H1 (cell line): ENCODE results near the gene MIGA1. TPM values are rescaled to one million over a fixed set of nuclear protein-coding genes. Genes with fewer than 3 reads are reported as not detected.

Experiments used
- CTCF ChIA-PET: fragments of 300-600 bp; sonication (Branson Sonifier 250); formaldehyde crosslinking; loops from one replicate; lab custom pipeline; 2021; ENCODE audit not compliant: partially characterized antibody; lab: Charles Lee
- POLR2A ChIA-PET: fragments of 300-600 bp; sonication (Branson Sonifier 250); formaldehyde crosslinking; loops from one replicate; lab custom pipeline; 2021; ENCODE audit warnings: inconsistent platforms; ENCODE audit not compliant: partially characterized antibody; lab: Charles Lee
- DNase-seq, 2 experiments: peaks; one replicate each; pipeline versions ENCODE4 v3.0.0 to v3.0.0-alpha.2; 2010 to 2022; ENCODE audit warnings: low spot score in 2 of 2, low read depth in 1 of 2, mixed read lengths in 1 of 2
- FAIRE-seq: peaks from 2 replicates; lab custom pipeline; 2011; peaks lifted over from hg19 to GRCh38; lab: Jason Lieb, UNC
- H2AFZ ChIP-seq: 2 replicates; pipeline ENCODE4 v1.8.1; 2012; ENCODE audit warnings: low read length, inconsistent platforms
- H2AK5ac ChIP-seq: 2 replicates; pipeline ENCODE4 v1.6.1; 2013; ENCODE audit warnings: low read depth, low read length
- H2BK120ac ChIP-seq: replicated peaks from 2 replicates; pipeline ENCODE3; 2013; ENCODE audit warnings: low read depth, low read length, inconsistent platforms
- H2BK12ac ChIP-seq: 2 replicates; pipeline ENCODE4 v1.6.1; 2013; ENCODE audit warnings: low read depth, low read length
- H2BK15ac ChIP-seq: 2 replicates; pipeline ENCODE4 v1.6.1; 2013; ENCODE audit warnings: low read length
- H2BK20ac ChIP-seq: 2 replicates; pipeline ENCODE4 v1.6.1; 2013; ENCODE audit warnings: low read length
- H2BK5ac ChIP-seq: 2 replicates; pipeline ENCODE4 v1.6.1; 2013; ENCODE audit warnings: low read depth, low read length
- H3K14ac ChIP-seq: 2 replicates; pipeline ENCODE4 v1.6.1; 2013; ENCODE audit warnings: inconsistent platforms; ENCODE audit not compliant: insufficient read length
- H3K18ac ChIP-seq: 2 replicates; pipeline ENCODE4 v1.6.1; 2013; ENCODE audit warnings: low read length; ENCODE audit errors: extremely low read depth
- H3K23ac ChIP-seq: 2 replicates; pipeline ENCODE4 v1.6.1; 2013; ENCODE audit warnings: inconsistent platforms; ENCODE audit not compliant: insufficient read length
- H3K23me2 ChIP-seq: 2 replicates; pipeline ENCODE4 v1.6.1; 2013; ENCODE audit warnings: low read depth, low read length
- H3K27ac ChIP-seq: 2 replicates; pipeline ENCODE4 v1.6.1; 2011; ENCODE audit warnings: low read depth, low read length, inconsistent platforms
- H3K27me3 ChIP-seq, 4 experiments: replicated peaks in 1 of 4; 1 replicate in 1 of 4; 2 replicates in 3 of 4; pipeline versions ENCODE4 v1.6.1 to v1.8.1; 2011 to 2013; ENCODE audit warnings: low read length in 3 of 4, mild to moderate bottlenecking in 3 of 4, inconsistent platforms in 2 of 4, mixed read lengths in 2 of 4, moderate library complexity in 1 of 4; ENCODE audit not compliant: control insufficient read depth in 3 of 4, insufficient read depth in 3 of 4; ENCODE audit errors: extremely low read depth in 1 of 4
- H3K36me3 ChIP-seq, 4 experiments: 2 replicates each; pipeline versions ENCODE4 v1.6.1 to v1.8.1; 2011 to 2013; ENCODE audit warnings: mild to moderate bottlenecking in 4 of 4, low read length in 3 of 4, moderate library complexity in 2 of 4, control low read depth in 1 of 4, inconsistent platforms in 1 of 4; ENCODE audit not compliant: insufficient read depth in 4 of 4, control insufficient read depth in 2 of 4
- H3K4ac ChIP-seq: replicated peaks from 2 replicates; pipeline ENCODE3; 2013; ENCODE audit warnings: low read length, low read depth, mixed read lengths, inconsistent platforms; ENCODE audit not compliant: insufficient read length
- H3K4me1 ChIP-seq, 4 experiments: replicated peaks in 1 of 4; 1 replicate in 1 of 4; 2 replicates in 3 of 4; pipeline versions ENCODE4 v1.6.1 to v1.8.1; 2011 to 2013; ENCODE audit warnings: low read length in 3 of 4, inconsistent platforms in 2 of 4, mixed read lengths in 1 of 4; ENCODE audit not compliant: insufficient read depth in 4 of 4, control insufficient read depth in 3 of 4
- H3K4me2 ChIP-seq, 2 experiments: 2 replicates each; pipeline versions ENCODE4 v1.6.1 to v1.8.1; 2011 to 2013; ENCODE audit warnings: low read depth in 2 of 2, low read length in 2 of 2, control low read depth in 1 of 2, inconsistent platforms in 1 of 2, mild to moderate bottlenecking in 1 of 2; ENCODE audit not compliant: insufficient read depth in 1 of 2
- H3K4me3 ChIP-seq, 4 experiments: fragments of 200-600, 300-600 bp in 1 of 4; sonication (generic), shearing (Covaris generic), sonication (Bioruptor Twin) in 1 of 4; 2 replicates each; pipeline versions ENCODE4 v1.5.1 to v1.8.1; 2011 to 2016; ENCODE audit warnings: low read length in 4 of 4, low read depth in 3 of 4, control low read depth in 2 of 4, inconsistent platforms in 2 of 4, mild to moderate bottlenecking in 2 of 4, mixed read lengths in 1 of 4, moderate library complexity in 1 of 4; ENCODE audit not compliant: insufficient read depth in 2 of 4; ENCODE audit errors: extremely low read depth in 1 of 4
- H3K56ac ChIP-seq: replicated peaks from 2 replicates; pipeline ENCODE3; 2013; ENCODE audit warnings: low read depth, mild to moderate bottlenecking, mixed read lengths, low read length, inconsistent platforms; ENCODE audit not compliant: insufficient read length
- H3K79me1 ChIP-seq: 2 replicates; pipeline ENCODE4 v1.6.1; 2013; ENCODE audit warnings: low read depth, low read length, control low read depth
- H3K79me2 ChIP-seq, 2 experiments: 2 replicates each; pipeline versions ENCODE4 v1.6.1 to v1.8.1; 2012 to 2013; ENCODE audit warnings: low read length in 2 of 2, mild to moderate bottlenecking in 2 of 2, inconsistent platforms in 1 of 2; ENCODE audit not compliant: insufficient read depth in 2 of 2, control insufficient read depth in 1 of 2
- H3K9ac ChIP-seq, 4 experiments: replicated peaks in 1 of 4; 1 replicate in 1 of 4; 2 replicates in 3 of 4; pipeline versions ENCODE4 v1.6.1 to v1.8.1; 2011 to 2013; ENCODE audit warnings: low read depth in 3 of 4, low read length in 3 of 4, control low read depth in 2 of 4, mild to moderate bottlenecking in 2 of 4, moderate library complexity in 2 of 4, inconsistent platforms in 1 of 4; ENCODE audit errors: extremely low read depth in 1 of 4
- H3K9me3 ChIP-seq, 2 experiments: 2 replicates each; pipeline versions ENCODE4 v1.6.1 to v1.8.1; 2012 to 2013; ENCODE audit warnings: mild to moderate bottlenecking in 2 of 2, moderate library complexity in 2 of 2, control low read depth in 1 of 2, inconsistent platforms in 1 of 2, low read depth in 1 of 2, low read length in 1 of 2, mixed read lengths in 1 of 2; ENCODE audit not compliant: insufficient read depth in 2 of 2
- H4K20me1 ChIP-seq, 2 experiments: replicated peaks in 1 of 2; 2 replicates each; pipeline versions ENCODE3 to v1.8.1; 2011 to 2013; ENCODE audit warnings: inconsistent platforms in 2 of 2, low read length in 2 of 2, mild to moderate bottlenecking in 1 of 2; ENCODE audit not compliant: insufficient read depth in 2 of 2, control insufficient read depth in 1 of 2
- H4K5ac ChIP-seq: 2 replicates; pipeline ENCODE4 v1.6.1; 2013; ENCODE audit warnings: low read length, low read depth, mixed read lengths, inconsistent platforms; ENCODE audit not compliant: insufficient read length
- H4K8ac ChIP-seq: 2 replicates; pipeline ENCODE4 v1.8.0; 2013; ENCODE audit warnings: mild to moderate bottlenecking, moderate library complexity, low read length, inconsistent platforms; ENCODE audit not compliant: insufficient read depth; ENCODE audit errors: extremely low read depth
- H4K91ac ChIP-seq: replicated peaks from 2 replicates; pipeline ENCODE3; 2013; ENCODE audit warnings: low read length, mixed read lengths, inconsistent platforms; ENCODE audit not compliant: insufficient read length
- CTBP2 ChIP-seq: IDR thresholded peaks from 2 replicates; pipeline ENCODE4 v1.7.0; 2011; ENCODE audit warnings: borderline replicate concordance, mild to moderate bottlenecking, moderate library complexity, mixed read lengths, low read length; ENCODE audit not compliant: insufficient read depth, insufficient read length
- POLR2A ChIP-seq, 2 experiments: IDR thresholded peaks; 1 replicate in 1 of 2; 2 replicates in 1 of 2; pipeline ENCODE4 v1.6.1; 2011; ENCODE audit warnings: low read depth in 2 of 2, low read length in 2 of 2, mild to moderate bottlenecking in 2 of 2; ENCODE audit errors: control extremely low read depth in 1 of 2
- TCF12 ChIP-seq: IDR thresholded peaks from 2 replicates; pipeline ENCODE4 v1.6.1; 2011; ENCODE audit warnings: low read depth, mild to moderate bottlenecking, low read length
- ZNF274 ChIP-seq: IDR thresholded peaks from 2 replicates; pipeline ENCODE4 v1.7.0; 2012; ENCODE audit warnings: low read length, borderline replicate concordance; ENCODE audit errors: extremely low read depth
- WGBS, 2 experiments: shearing (Covaris generic) in 1 of 2; methylation state at CpG; one replicate each; pipeline versions ENCODE4 v1.1.6 to v1.1.7; 2013 to 2015; ENCODE audit warnings: low lambda C conversion rate in 2 of 2, mixed read lengths in 2 of 2, inconsistent platforms in 1 of 2, low coverage in 1 of 2, missing lambda C conversion rate in 1 of 2; ENCODE audit not compliant: insufficient replicate concordance in 2 of 2, insufficient coverage in 1 of 2, insufficient read length in 1 of 2; ENCODE audit errors: extremely low coverage in 1 of 2, missing lambda C conversion rate in 1 of 2; 5-methylcytosine and 5-hydroxymethylcytosine counted together
- polyA plus RNA-seq, 7 experiments: library from polyadenylated mRNA; depleted of rRNA in 3 of 7; stranded (reverse) in 5 of 7; unstranded in 2 of 7; fragments of >200 nt in 5 of 7; fragments of 200-250 nt in 2 of 7; gene quantifications; 1 replicate in 5 of 7; 2 replicates in 1 of 7; 4 replicates in 1 of 7; pipeline versions ENCODE4 v1.2.1 to v1.2.3, GENCODE V29; 2011 to 2013; ENCODE audit warnings: missing spikeins in 2 of 7, mixed read lengths in 2 of 7
- total RNA-seq: library from RNA; stranded (reverse); fragmentation: NEBNext Ultra II Directional; extraction: Animal tissue kit (Norgen Biotek cat#: 25700); gene quantifications from 2 replicates; pipeline ENCODE4 v1.2.1, GENCODE V29; 2021

Gene MIGA1
- total and polyA plus RNA-seq, 2 of the 8 experiments (the other 6 are each of a cell fraction or from before 2014, with no cell fraction given), result 0.95 to 7.0 TPM

DNA sequence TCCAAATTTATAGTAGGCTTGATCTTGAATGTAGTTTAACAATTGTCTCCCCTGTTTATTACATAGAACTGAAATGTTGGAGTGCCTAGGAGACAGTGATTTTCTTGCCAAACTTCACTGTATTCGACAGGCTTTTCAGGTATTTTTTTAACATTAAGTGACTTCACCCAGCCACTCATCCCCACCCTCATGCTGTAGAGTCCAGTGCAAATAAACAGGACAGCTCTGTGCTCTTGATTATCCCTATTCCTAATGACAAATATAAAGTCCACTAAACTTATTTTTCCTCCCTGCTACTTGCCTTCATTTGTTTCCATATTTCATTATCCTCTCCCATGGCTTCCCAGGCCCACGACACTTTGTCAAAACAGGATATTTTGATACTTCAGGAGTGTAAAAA lies 79.8 kb downstream of the MIGA1 start:
- Histone ChIP-seq H2BK12ac (no peak overlapping the region), H2BK120ac (no peak overlapping the region), H2BK20ac (no peak overlapping the region), H3K4me1 (no peaks in the 10 kb centered on the region), H3K14ac (no peak overlapping the region), H3K9me3 (no peaks in the 10 kb centered on the region), H3K4me3 (no peak overlapping the region), H2AK5ac (no peak overlapping the region), H3K36me3 (no peaks in the 10 kb centered on the region)
- POLR2A ChIA-PET, result interaction anchor here (1.3 kb wide), 1 partner anchor 26 kb away, joined by 3 read pairs; no protein-coding TSS in a partner anchor
- no peak for TF ChIP-seq POLR2A (IDR thresholded peaks at IDR 0.05; ENCODE audit: control extremely low read depth in 1 of 2, low read depth in 2 of 2, low read length in 2 of 2)
- no peak for TF ChIP-seq TCF12
- no peak for TF ChIP-seq ZNF274
- no peak for TF ChIP-seq CTBP2
- TF ChIP-seq, all 59 proteins: peak for 0
- Histone ChIP-seq H4K91ac (no peak overlapping the region), H3K27ac (no peak overlapping the region), H2BK5ac (no peak overlapping the region), H3K4ac (no peak overlapping the region), H3K23ac (no peak overlapping the region), H4K20me1 (no peaks in the 10 kb centered on the region), H3K56ac (no peak overlapping the region), H3K18ac (no peak overlapping the region), H3K27me3 (no peaks in the 10 kb centered on the region), H3K9ac (peak overlapping the region in 1 of 4 experiments; percentile 34; a peak in 1 of 7 replicates), H3K4me2 (no peak overlapping the region), H4K8ac (no peak overlapping the region), H2BK15ac (no peak overlapping the region), H3K79me2 (no peaks in the 10 kb centered on the region), H3K79me1 (no peaks in the 10 kb centered on the region), H2AFZ (no peak overlapping the region), H3K23me2 (no peaks in the 10 kb centered on the region), H4K5ac (no peak overlapping the region)
- FAIRE-seq (no peak), DNase-seq (no peak)
- 95% methylated on average over 2 of the region's 2 CpGs; no CpG with 5 or more reads in 1 of the 2 experiments for WGBS, 2 experiments
- CTCF ChIA-PET, result interaction anchor here (1.0 to 2.1 kb wide), 2 partner anchors 8 to 33 kb away, joined by 6 to 9 read pairs; no protein-coding TSS in a partner anchor
